ENCODE data around the gene RTL1. TPM values are rescaled to one million over a fixed set of nuclear protein-coding genes. Genes with fewer than 3 reads are reported as not detected.

The RTL1 gene
- total RNA-seq, 1 experiment from 2014 or later = not detected

DNA sequence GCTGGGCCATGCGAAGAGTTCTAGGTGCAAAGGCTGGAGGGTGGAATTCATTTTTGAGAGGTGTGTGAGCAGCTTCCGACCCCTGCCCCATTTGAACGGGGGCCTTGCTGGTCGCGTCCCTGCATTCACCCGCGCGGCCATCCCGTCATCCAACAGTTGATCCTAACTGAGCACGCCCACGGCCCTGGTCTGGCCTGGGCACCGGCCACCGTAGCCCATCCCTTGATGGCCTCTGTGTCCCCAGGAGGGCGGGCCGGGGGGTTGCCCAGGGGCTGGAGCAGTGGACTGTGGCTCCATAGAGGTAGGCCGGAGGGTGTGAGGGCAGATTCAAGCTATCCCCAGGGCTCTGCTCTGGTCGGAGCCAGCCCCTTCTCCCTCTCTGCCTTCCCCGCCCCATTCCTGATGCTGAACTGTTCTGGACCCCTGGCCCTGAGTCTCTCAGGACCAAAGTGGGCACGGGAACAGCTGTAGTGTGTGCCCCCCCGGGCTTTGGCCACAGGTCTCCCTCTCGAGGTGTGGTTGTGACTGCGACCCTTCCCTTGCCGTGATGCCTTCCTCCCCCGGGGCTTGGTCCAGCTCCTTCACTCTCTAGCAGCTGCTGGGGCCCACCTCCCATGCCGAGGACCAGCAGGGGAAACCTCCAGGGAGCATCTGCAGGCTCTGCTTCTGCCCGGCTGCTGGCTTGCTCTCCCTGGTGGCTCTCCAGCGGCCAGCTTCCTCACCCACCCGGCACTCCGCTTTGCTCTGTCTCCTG, 68.6 kb downstream of the RTL1 start:
- Histone ChIP-seq H3K56ac (ENCODE audit: insufficient read length, low read depth, low read length) (no peak overlapping the region), H2BK15ac (ENCODE audit: low read depth, low read length) (no peak overlapping the region), H3K23me2 (ENCODE audit: insufficient read length, low read depth, low read length, poor library complexity, severe bottlenecking) (no peaks in the 10 kb centered on the region), H4K91ac (ENCODE audit: insufficient read length, low read depth, low read length) (no peak overlapping the region), H3K27me3 (ENCODE audit: insufficient read depth, low read length) (no peaks in the 10 kb centered on the region), H3K79me2 (ENCODE audit: insufficient read depth, low read length) (no peaks in the 10 kb centered on the region), H3T11ph (ENCODE audit: low read length) (no peak overlapping the region), H3K27ac (ENCODE audit: insufficient read length, low read depth, low read length) (no peak overlapping the region), H2BK20ac (ENCODE audit: low read depth, low read length, poor library complexity, severe bottlenecking) (no peak overlapping the region), H3K14ac (ENCODE audit: insufficient read depth, low read length) (no peak overlapping the region; the same call in 1 of the 2 replicates), H4K20me1 (ENCODE audit: control insufficient read depth, insufficient read depth, insufficient read length) (no peaks in the 10 kb centered on the region), H3K9ac (ENCODE audit: extremely low read depth, insufficient read length, low read length) (no peak overlapping the region), H2AK5ac (ENCODE audit: insufficient read length, low read length) (no peak overlapping the region), H3K18ac (ENCODE audit: insufficient read length, low read depth, low read length) (no peak overlapping the region), H4K5ac (ENCODE audit: insufficient read length, low read depth, low read length) (no peak overlapping the region), H3K79me1 (ENCODE audit: insufficient read depth, low read depth, low read length, poor library complexity, severe bottlenecking) (no peaks in the 10 kb centered on the region), H3K23ac (ENCODE audit: insufficient read length, low read depth, low read length) (no peak overlapping the region), H2BK120ac (ENCODE audit: low read depth, low read length, poor library complexity, severe bottlenecking) (no peak overlapping the region), H3K9me3 (ENCODE audit: control insufficient read depth, low read depth, low read length) (no peaks in the 10 kb centered on the region), H3K4me2 (ENCODE audit: insufficient read depth, insufficient read length, low read length) (no peak overlapping the region), H2AFZ (ENCODE audit: low read length) (no peak overlapping the region), H2BK12ac (ENCODE audit: insufficient read length, low read depth, low read length) (no peak overlapping the region), H4K8ac (replicated peaks; ENCODE audit: insufficient read length, low read depth, low read length) (no peak overlapping the region), H3K4me1 (ENCODE audit: insufficient read depth, low read length) (peaks cover 10% of the 10 kb centered on the region; the same call in 1 of the 2 replicates), H3K4ac (ENCODE audit: low read depth, low read length) (no peak overlapping the region), H2BK5ac (ENCODE audit: insufficient read length, low read length) (no peak overlapping the region)
- no peak for DNase-seq
- peaks cover 2 to 3% of the 10 kb centered on the region in 2 experiments; a peak in 3 of 5 replicates for H3K9me3 Mint-ChIP-seq
- no peaks in the 10 kb centered on the region for H3K36me3 Mint-ChIP-seq (ENCODE audit: insufficient read depth in 1 of 3, low read depth in 3 of 3)
- no peak overlapping the region for H3K4me3 Mint-ChIP-seq
- no CpG with 5 or more reads among the region's 29 CpGs for WGBS (ENCODE audit: extremely low coverage, insufficient read length, low lambda C conversion rate)
- H3K4me1 Mint-ChIP-seq = peaks cover 54 to 70% of the 10 kb centered on the region in 2 experiments
- H3K27ac Mint-ChIP-seq = peak overlapping the region in 2 of 3 experiments; percentile 44 to 89; a peak in 2 of 7 replicates
- TF ChIP-seq, protein P1, sequence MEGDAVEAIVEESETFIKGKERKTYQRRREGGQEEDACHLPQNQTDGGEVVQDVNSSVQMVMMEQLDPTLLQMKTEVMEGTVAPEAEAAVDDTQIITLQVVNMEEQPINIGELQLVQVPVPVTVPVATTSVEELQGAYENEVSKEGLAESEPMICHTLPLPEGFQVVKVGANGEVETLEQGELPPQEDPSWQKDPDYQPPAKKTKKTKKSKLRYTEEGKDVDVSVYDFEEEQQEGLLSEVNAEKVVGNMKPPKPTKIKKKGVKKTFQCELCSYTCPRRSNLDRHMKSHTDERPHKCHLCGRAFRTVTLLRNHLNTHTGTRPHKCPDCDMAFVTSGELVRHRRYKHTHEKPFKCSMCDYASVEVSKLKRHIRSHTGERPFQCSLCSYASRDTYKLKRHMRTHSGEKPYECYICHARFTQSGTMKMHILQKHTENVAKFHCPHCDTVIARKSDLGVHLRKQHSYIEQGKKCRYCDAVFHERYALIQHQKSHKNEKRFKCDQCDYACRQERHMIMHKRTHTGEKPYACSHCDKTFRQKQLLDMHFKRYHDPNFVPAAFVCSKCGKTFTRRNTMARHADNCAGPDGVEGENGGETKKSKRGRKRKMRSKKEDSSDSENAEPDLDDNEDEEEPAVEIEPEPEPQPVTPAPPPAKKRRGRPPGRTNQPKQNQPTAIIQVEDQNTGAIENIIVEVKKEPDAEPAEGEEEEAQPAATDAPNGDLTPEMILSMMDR (conservative IDR thresholded peaks at IDR 0.05) = no peak
- peaks cover 8% of the 10 kb centered on the region for H3K27me3 Mint-ChIP-seq (ENCODE audit: low read depth)

Measured in H9 (cell line).